Choroid plexus epithelial cell (primary cell): Measurements from ENCODE around the gene STAMBPL1.

Experiments
- DNase-seq: peaks from one replicate; pipeline ENCODE4 v3.0.0-alpha.2; 2010; ENCODE audit warnings: low read depth
- H3K4me3 ChIP-seq: 2 replicates; pipeline ENCODE4 v1.5.1; 2011; ENCODE audit warnings: low read depth, mild to moderate bottlenecking, control low read depth, low read length, moderate library complexity
- CTCF ChIP-seq: conservative IDR thresholded peaks from 2 replicates; pipeline ENCODE4 v1.5.1; 2011; ENCODE audit warnings: low read depth, mild to moderate bottlenecking, control low read depth, inconsistent platforms, low read length, moderate library complexity

Gene STAMBPL1

DNA sequence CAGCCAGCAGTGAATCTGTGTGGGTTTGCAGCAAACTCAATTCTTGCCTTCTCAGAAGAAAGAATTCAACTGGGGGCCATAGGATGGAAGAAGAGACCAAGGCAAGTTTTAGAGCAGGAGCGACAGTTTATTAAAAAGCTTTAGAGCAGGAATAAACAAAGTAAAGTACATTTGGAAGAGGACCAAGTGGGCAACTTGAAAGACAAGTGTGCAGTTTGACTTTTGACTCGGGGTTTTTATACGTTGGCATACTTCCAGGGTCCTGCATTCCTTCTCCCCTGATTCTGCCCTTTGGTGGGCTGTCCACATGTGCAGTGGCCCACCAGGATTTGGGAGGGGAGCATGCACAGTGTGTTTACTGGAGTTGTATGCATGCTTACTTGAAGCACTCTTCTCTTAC, 25.4 kb upstream of the STAMBPL1 start:
- no peak for TF ChIP-seq CTCF
- no peak overlapping the region for H3K4me3 ChIP-seq
- DNase-seq: no peak

GRCh38 chr10:88857831-88858230, 22.2 kb upstream of the STAMBPL1 start:
- no peak for TF ChIP-seq CTCF
- no peak for DNase-seq
- no peak overlapping the region for H3K4me3 ChIP-seq

- H3K4me3 ChIP-seq: no peak overlapping the region
- DNase-seq: no peak
- TF ChIP-seq CTCF: no peak
These were observed 21.6 kb upstream of the STAMBPL1 start for GRCh38 chr10:88858491-88858890.

DNA sequence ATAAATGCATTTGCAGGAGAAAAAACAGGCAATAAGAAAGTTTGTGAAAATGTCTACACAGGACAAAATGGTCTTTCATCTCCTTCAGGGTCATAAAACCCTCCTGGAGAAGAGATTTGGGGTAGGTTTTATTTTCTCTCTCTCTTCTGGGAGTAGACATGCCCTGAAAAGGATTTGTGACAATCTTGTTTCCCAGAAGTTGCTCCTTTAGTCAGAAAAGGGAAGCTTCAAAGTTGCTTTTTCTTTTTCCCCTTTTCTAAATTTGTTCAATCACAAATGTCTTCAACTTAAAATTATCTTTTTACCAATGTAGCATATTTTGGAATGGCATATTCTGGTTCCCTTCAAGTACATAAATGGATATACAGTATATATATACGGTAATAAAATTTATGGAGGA, 19.0 kb upstream of the STAMBPL1 start:
- no peak overlapping the region for H3K4me3 ChIP-seq

DNA sequence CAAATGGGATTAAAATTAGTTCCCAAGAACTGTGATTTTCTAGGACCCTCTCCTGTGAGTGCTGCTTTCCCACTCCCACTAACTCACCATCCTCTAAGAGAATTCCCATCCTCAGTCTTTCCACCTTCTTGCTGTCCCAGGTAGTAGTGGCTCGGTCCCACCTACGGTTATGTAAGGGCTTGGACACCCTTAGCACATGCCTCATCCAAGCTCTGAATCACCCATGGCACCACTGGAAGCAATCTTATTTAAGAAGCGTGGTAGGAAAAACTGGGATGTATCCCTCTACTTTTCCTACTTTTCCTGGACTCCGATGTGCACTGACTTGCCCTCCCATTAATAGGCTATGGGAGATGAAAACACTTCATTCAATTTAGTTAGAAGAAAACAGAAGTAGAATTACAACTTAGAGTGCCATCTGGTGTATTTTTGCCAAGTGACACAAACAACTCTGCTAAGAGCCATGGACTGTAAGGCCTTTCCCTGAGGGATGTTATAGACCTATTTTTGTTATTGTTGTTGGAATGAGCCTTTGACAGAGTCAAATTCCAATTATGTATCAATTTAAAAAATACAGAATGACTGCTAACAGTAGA, 14.7 kb upstream of the STAMBPL1 start:
- peak; percentile 61 for DNase-seq
- peak; percentile 39 for TF ChIP-seq CTCF

More for the DNA sequence above, 19.0 kb upstream of the STAMBPL1 start:
- DNase-seq: no peak
- TF ChIP-seq CTCF: no peak

GRCh38 chr10:88866454-88866853, 13.6 kb upstream of the STAMBPL1 start:
- no peak for DNase-seq
- TF ChIP-seq CTCF: no peak
- H3K4me3 ChIP-seq: no peak overlapping the region

More for the DNA sequence above, 14.7 kb upstream of the STAMBPL1 start:
- H3K4me3 ChIP-seq: no peak overlapping the region

DNA sequence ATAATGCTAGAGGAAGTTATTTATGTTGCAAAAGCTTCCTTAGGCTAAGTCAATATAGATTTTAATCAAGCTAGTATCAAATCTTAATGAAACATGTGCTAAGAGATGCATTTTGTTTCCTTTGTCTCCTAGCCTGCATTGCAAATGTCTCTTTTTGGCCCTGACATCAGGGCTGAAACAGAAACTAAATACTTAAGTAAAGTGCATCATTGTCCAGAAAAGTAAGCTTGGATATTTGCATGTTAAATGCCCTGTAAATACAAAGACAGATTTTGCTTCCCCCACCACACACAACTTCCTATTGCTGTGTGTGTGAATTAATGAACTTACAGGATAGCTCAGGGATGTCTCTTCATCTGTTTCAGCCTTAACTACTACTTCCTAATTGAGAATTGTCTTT, 10.0 kb upstream of the STAMBPL1 start:
- no peak overlapping the region for H3K4me3 ChIP-seq
- no peak for DNase-seq
- no peak for TF ChIP-seq CTCF
